Astrocyte (in vitro differentiated cells and primary cell): ENCODE data around the gene GPNMB.

ENCODE experiments used
- EZH2 ChIP-seq: IDR thresholded peaks from 2 replicates; pipeline ENCODE4 v1.6.1; 2012; ENCODE audit warnings: mild to moderate bottlenecking, low read length, inconsistent platforms; ENCODE audit not compliant: insufficient read depth
- TF ChIP-seq, protein P1 (sequence below): IDR thresholded peaks from 2 replicates; pipeline ENCODE4 v1.5.1; 2011; ENCODE audit warnings: low read depth, mild to moderate bottlenecking, inconsistent platforms, low read length, moderate library complexity; ENCODE audit not compliant: insufficient read depth

DNA sequence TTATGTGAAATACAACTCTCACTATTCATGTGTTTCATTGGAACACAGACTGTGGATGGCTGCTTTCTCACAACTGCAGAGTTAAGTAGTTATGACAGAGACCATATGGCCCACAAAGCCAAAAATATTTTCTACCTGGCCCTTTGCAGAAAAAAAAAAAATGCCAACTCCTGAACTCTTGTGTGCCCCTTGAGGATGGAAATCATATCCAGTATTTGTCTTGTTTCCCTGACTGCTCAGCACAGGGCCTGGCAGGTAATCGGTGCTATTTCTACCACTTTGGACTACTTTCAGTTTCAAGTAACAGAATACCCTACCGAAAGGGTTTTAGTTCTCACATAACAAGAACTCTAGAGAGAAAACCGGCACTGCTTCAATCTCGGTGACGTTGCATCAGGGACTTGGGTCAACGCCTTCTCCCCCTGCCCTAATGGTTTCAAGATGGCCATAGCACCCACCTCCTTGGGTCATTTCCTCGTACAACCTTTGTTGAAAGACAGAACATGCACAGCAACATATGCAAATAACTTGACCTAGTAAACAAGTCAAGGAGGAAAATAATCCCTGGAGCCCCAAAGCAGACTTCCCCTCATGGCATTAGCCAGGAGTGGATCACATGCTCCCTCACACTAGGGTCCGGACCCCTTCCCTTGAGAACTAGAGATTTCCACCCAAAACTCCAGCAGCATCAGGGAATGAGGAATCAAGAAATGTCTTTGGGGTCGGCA is 11.8 kb upstream of the GPNMB start:
- TF ChIP-seq, protein P1, sequence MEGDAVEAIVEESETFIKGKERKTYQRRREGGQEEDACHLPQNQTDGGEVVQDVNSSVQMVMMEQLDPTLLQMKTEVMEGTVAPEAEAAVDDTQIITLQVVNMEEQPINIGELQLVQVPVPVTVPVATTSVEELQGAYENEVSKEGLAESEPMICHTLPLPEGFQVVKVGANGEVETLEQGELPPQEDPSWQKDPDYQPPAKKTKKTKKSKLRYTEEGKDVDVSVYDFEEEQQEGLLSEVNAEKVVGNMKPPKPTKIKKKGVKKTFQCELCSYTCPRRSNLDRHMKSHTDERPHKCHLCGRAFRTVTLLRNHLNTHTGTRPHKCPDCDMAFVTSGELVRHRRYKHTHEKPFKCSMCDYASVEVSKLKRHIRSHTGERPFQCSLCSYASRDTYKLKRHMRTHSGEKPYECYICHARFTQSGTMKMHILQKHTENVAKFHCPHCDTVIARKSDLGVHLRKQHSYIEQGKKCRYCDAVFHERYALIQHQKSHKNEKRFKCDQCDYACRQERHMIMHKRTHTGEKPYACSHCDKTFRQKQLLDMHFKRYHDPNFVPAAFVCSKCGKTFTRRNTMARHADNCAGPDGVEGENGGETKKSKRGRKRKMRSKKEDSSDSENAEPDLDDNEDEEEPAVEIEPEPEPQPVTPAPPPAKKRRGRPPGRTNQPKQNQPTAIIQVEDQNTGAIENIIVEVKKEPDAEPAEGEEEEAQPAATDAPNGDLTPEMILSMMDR: no peak
- no peak for TF ChIP-seq EZH2
